ENCODE data around the gene YOD1.

The YOD1 gene

GRCh38 chr1:207069858-207070506 is 19.0 kb upstream of the YOD1 start:
- TF ChIP-seq FOXP2 (optimal IDR thresholded peaks at IDR 0.05; ENCODE audit: borderline replicate concordance, extremely low read depth, extremely low read length, insufficient read depth) (no peak), SIN3A (IDR thresholded peaks at IDR 0.05; ENCODE audit: borderline replicate concordance, insufficient read depth, low read length) (no peak), TAF1 (IDR thresholded peaks at IDR 0.05; ENCODE audit: borderline replicate concordance, insufficient read depth, low read length) (no peak), POLR2AphosphoS5 (IDR thresholded peaks at IDR 0.05; ENCODE audit: low read depth, low read length) (no peak)
- TF ChIP-seq, protein P1, sequence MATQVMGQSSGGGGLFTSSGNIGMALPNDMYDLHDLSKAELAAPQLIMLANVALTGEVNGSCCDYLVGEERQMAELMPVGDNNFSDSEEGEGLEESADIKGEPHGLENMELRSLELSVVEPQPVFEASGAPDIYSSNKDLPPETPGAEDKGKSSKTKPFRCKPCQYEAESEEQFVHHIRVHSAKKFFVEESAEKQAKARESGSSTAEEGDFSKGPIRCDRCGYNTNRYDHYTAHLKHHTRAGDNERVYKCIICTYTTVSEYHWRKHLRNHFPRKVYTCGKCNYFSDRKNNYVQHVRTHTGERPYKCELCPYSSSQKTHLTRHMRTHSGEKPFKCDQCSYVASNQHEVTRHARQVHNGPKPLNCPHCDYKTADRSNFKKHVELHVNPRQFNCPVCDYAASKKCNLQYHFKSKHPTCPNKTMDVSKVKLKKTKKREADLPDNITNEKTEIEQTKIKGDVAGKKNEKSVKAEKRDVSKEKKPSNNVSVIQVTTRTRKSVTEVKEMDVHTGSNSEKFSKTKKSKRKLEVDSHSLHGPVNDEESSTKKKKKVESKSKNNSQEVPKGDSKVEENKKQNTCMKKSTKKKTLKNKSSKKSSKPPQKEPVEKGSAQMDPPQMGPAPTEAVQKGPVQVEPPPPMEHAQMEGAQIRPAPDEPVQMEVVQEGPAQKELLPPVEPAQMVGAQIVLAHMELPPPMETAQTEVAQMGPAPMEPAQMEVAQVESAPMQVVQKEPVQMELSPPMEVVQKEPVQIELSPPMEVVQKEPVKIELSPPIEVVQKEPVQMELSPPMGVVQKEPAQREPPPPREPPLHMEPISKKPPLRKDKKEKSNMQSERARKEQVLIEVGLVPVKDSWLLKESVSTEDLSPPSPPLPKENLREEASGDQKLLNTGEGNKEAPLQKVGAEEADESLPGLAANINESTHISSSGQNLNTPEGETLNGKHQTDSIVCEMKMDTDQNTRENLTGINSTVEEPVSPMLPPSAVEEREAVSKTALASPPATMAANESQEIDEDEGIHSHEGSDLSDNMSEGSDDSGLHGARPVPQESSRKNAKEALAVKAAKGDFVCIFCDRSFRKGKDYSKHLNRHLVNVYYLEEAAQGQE (IDR thresholded peaks at IDR 0.05; ENCODE audit: insufficient read depth in 1 of 2, low read depth in 2 of 2, low read length in 2 of 2) = no peak

DNA sequence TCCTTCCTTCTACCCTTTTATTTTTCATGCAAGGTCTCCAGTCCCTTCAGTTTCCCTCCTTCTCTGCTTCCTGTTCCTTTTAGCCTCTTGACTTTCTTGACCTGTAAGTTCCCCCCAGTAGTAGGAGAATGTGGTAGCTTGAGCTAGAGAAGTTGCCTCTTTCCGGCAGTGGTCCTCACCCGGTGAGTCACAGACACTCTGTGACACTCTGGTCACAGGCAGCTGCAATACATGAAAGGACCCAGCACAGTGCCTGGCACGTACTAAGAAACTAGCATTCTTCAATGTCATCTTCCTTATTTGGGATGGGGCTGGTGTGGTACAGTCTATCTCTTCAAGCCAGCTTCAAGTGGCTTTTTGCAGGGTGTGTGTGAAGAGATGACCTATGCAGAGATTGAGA is 18.1 kb upstream of the YOD1 start:
- no peak for TF ChIP-seq POLR2AphosphoS5 (IDR thresholded peaks at IDR 0.05; ENCODE audit: low read depth, low read length)
- no peak for TF ChIP-seq SIN3A (IDR thresholded peaks at IDR 0.05; ENCODE audit: borderline replicate concordance, insufficient read depth, low read length)
- TF ChIP-seq, protein P1 (IDR thresholded peaks at IDR 0.05; ENCODE audit: insufficient read depth in 1 of 2, low read depth in 2 of 2, low read length in 2 of 2) = no peak
- no peak for TF ChIP-seq TAF1 (IDR thresholded peaks at IDR 0.05; ENCODE audit: borderline replicate concordance, insufficient read depth, low read length)
- no peak for TF ChIP-seq FOXP2 (optimal IDR thresholded peaks at IDR 0.05; ENCODE audit: borderline replicate concordance, extremely low read depth, extremely low read length, insufficient read depth)

DNA sequence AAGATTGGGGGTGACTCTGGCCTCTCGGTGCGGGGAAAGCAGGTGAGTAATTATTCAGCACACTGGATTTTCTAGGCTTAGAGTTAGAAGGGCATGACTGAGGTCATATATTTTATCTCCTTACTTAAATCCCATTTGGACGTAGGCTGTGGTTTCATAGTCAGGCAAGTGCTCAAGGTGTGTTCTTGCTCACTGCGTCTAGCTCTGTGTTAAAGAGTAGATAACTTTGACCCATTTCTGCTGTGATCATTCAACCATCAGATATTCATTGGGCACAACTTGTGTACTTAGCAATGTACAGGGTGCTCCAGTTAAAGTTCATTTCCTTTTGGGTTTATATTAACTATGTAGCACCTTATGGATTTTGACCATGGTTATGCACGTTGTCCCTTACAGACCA is 16.7 kb upstream of the YOD1 start:
- TF ChIP-seq FOXP2 (optimal IDR thresholded peaks at IDR 0.05; ENCODE audit: borderline replicate concordance, extremely low read depth, extremely low read length, insufficient read depth) = no peak

- TF ChIP-seq, protein P1 (IDR thresholded peaks at IDR 0.05; ENCODE audit: insufficient read depth in 1 of 2, low read depth in 2 of 2, low read length in 2 of 2) = no peak
- no peak for TF ChIP-seq SIN3A (IDR thresholded peaks at IDR 0.05; ENCODE audit: borderline replicate concordance, insufficient read depth, low read length)
- no peak for TF ChIP-seq TAF1 (IDR thresholded peaks at IDR 0.05; ENCODE audit: borderline replicate concordance, insufficient read depth, low read length)
- TF ChIP-seq FOXP2 (optimal IDR thresholded peaks at IDR 0.05; ENCODE audit: borderline replicate concordance, extremely low read depth, extremely low read length, insufficient read depth) = no peak
- TF ChIP-seq POLR2AphosphoS5 (IDR thresholded peaks at IDR 0.05; ENCODE audit: low read depth, low read length) = no peak
These were observed 16.2 kb upstream of the YOD1 start for GRCh38 chr1:207067185-207067584.

GRCh38 chr1:207064561-207064960 is 13.6 kb upstream of the YOD1 start:
- TF ChIP-seq FOXP2 (optimal IDR thresholded peaks at IDR 0.05; ENCODE audit: borderline replicate concordance, extremely low read depth, extremely low read length, insufficient read depth) (no peak), TAF1 (IDR thresholded peaks at IDR 0.05; ENCODE audit: borderline replicate concordance, insufficient read depth, low read length) (no peak), POLR2AphosphoS5 (IDR thresholded peaks at IDR 0.05; ENCODE audit: low read depth, low read length) (no peak), SIN3A (IDR thresholded peaks at IDR 0.05; ENCODE audit: borderline replicate concordance, insufficient read depth, low read length) (no peak)
- TF ChIP-seq, protein P1 (IDR thresholded peaks at IDR 0.05; ENCODE audit: insufficient read depth in 1 of 2, low read depth in 2 of 2, low read length in 2 of 2) = no peak
